Activated CD4-positive, alpha-beta memory T cell treated with anti-CD3 and anti-CD28 coated beads for 36 hours (primary cell): ENCODE measurements around the gene TVP23B. TPM values are rescaled to one million over a fixed set of nuclear protein-coding genes. Genes with fewer than 3 reads are reported as not detected.
"Not testable (repeated sequence)": the region's sequence is repeated elsewhere in the genome, so short reads cannot be mapped to it uniquely, and the experiment has no call there.

Experiments
- CTCF ChIA-PET: fragments of 350-600 bp; sonication (Branson Sonifier 250); formaldehyde crosslinking; loops from one replicate; lab custom pipeline; 2021; ENCODE audit warnings: antibody characterized with exemption, inconsistent platforms; lab: Charles Lee
- POLR2A ChIA-PET: fragments of 350-600 bp; sonication (Branson Sonifier 250); formaldehyde crosslinking; loops from one replicate; lab custom pipeline; 2021; ENCODE audit warnings: antibody characterized with exemption; lab: Charles Lee
- DNase-seq: peaks from one replicate; pipeline ENCODE4 v3.0.0-alpha.2; 2020
- H3K27ac Mint-ChIP-seq: one replicate; pipeline ENCODE4 v1.8.0; 2021; ENCODE audit warnings: mixed read lengths
- H3K27me3 Mint-ChIP-seq: one replicate; pipeline ENCODE4 v1.8.0; 2021; ENCODE audit warnings: mixed read lengths
- H3K36me3 Mint-ChIP-seq: one replicate; pipeline ENCODE4 v1.8.0; 2021; ENCODE audit warnings: mixed read lengths
- H3K4me1 Mint-ChIP-seq: one replicate; pipeline ENCODE4 v1.8.0; 2021; ENCODE audit warnings: low read depth, mixed read lengths
- H3K4me3 Mint-ChIP-seq: one replicate; pipeline ENCODE4 v1.8.0; 2021; ENCODE audit warnings: mild to moderate bottlenecking, mixed read lengths
- H3K9me3 Mint-ChIP-seq: one replicate; pipeline ENCODE4 v1.8.0; 2021; ENCODE audit warnings: mixed read lengths
- intact Hi-C: fragments of 100-400 bp; cut with micrococcal nuclease; formaldehyde crosslinking; loops from one replicate; pipeline ENCODE4 v1.15.1; 2023
- total RNA-seq, 2 experiments: library from RNA; stranded (reverse); gene quantifications; one replicate each; pipeline ENCODE4 v1.2.3, GENCODE V29; 2021

Gene TVP23B
- total RNA-seq, 2 experiments from 2014 or later: 30.6 to 34.1 TPM

DNA sequence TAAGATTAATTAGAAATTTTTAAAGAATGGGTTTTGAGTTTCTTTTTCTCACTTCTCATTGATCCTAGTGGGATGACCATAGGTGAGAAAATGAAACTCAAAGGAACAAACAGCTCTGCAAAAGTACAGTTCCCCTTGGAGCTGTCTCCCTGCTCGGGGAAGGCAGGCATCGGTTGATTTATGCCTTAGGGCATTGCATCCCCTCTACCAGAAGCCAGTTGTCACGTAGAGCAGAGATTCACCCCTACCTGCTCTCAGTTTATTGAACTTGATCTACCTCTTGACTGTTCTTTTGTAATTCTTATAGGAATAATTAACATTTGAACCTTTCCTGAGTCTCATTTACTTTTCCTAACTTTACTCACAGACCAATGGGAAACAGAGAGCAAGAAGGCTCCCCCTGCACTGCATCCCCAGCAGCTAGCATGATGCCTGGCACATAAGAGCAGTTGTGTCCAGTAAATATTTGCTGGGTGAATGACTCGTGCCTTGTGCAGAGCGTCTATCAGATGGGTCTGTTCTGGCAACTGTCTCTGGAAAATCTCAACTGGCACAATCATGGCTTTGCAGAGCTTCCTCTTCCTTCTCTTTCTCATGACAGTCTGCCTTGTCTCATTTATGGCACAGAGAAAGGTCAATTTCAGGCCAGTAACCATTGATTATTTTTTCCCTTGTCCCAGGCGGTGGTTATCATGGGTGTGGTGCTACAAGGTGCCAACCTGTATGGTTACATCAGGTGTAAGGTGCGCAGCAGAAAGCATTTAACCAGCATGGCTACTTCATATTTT is 22.7 kb downstream of the TVP23B start:
- POLR2A ChIA-PET, H3K4me1 Mint-ChIP-seq, H3K4me3 Mint-ChIP-seq, CTCF ChIA-PET, H3K27me3 Mint-ChIP-seq, DNase-seq, H3K9me3 Mint-ChIP-seq, H3K27ac Mint-ChIP-seq, intact Hi-C loops: not testable (repeated sequence)
- peaks cover 16% of the 10 kb centered on the region for H3K36me3 Mint-ChIP-seq

DNA sequence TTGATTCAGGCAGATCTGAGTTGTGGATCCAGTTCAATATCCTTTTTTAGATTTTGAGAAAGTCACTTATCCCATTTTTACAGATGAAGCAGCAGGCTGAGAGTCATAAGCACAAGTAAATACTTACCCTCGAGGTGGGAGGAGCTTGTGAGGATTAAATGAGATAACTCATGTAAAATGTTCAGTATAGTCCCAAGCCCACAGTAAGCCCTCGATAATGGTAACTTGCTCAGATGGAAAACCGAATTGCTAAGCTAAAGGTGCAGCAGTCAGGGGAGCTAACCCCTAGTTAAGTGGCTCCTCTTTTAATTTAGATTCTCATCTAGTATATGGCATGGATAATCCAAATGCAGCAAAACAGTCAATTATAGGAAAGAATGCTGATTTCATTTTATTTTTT is 34.9 kb downstream of the TVP23B start:
- DNase-seq, H3K4me3 Mint-ChIP-seq, POLR2A ChIA-PET, H3K27me3 Mint-ChIP-seq, H3K36me3 Mint-ChIP-seq, H3K27ac Mint-ChIP-seq, H3K9me3 Mint-ChIP-seq, H3K4me1 Mint-ChIP-seq: not testable (repeated sequence)
- CTCF ChIA-PET: interaction anchor here (1.7 kb wide), 1 partner anchor 145 kb away, joined by 7 read pairs; no protein-coding TSS in a partner anchor
- intact Hi-C loops: loop anchor here (10.0 kb wide), 1 partner anchor 109 kb away; no protein-coding TSS in a partner anchor

DNA sequence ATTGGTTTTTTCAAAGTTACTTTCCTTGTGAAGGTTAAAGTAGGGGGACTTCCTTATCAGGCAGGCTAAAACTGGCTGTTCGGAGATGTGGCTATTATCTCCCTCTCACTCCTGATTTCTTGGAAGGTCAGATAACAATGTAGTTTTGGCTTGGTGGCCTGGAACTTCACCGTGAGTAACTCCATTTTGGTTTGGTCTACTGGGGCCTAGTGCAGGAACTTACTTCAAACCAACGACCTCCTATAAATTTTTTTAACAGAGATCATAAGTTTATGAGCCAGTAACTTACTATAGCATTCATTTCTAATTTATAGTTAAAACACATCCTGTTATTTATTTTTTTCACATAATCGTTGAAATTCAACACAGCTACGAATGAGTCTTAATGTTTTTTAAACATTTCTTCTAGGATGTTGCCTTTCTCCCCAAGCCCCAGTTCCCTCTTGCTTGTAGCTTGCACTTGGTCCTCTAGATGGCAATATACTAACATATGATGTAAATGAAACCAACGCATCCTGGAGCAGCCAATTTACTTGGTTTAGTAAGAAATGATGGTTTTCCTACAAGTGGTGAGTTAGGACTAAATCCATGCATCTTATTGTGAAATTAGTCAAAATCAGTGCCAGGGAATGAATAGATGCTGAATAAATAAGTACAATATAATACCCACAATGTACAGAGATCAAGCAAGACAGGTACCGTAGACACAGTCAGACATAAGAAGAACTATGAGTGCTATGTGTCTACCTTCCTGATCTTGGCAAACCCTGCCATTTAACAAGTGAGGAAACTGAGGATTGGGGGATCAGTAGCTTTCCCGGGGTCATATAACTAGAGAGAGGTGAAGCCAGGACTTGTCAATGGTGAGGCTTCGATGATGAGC is 35.7 kb downstream of the TVP23B start:
- H3K4me1 Mint-ChIP-seq, POLR2A ChIA-PET, H3K4me3 Mint-ChIP-seq, H3K27ac Mint-ChIP-seq, H3K9me3 Mint-ChIP-seq, H3K36me3 Mint-ChIP-seq, H3K27me3 Mint-ChIP-seq: not testable (repeated sequence)
- CTCF ChIA-PET: interaction anchor here (1.7 kb wide), 1 partner anchor 145 kb away, joined by 7 read pairs; no protein-coding TSS in a partner anchor
- intact Hi-C loops: loop anchor here (10.0 kb wide), 1 partner anchor 108 kb away; no protein-coding TSS in a partner anchor
- DNase-seq: peak; percentile 19

DNA sequence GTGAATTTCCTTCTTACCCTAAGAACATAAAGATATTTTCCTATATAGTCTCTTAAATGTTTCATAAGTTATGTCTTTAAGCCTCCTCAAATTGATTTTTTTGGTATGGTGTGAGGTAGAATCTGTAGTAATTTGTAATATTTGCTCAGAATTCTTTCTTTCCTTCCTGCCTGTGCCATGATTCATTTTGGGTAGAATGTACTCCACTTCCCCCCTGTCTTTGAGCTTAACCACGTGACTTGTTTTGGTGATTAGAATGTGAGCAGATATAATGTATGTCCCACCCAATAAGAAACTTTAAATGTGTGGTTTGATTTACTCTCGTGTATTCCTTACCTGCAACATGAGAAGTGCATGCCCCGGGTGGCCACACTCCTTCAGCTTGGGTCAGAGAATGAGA is 40.4 kb downstream of the TVP23B start:
- H3K4me3 Mint-ChIP-seq, POLR2A ChIA-PET, H3K27me3 Mint-ChIP-seq, DNase-seq, H3K36me3 Mint-ChIP-seq, H3K27ac Mint-ChIP-seq, H3K4me1 Mint-ChIP-seq, H3K9me3 Mint-ChIP-seq, intact Hi-C loops: not testable (repeated sequence)
- CTCF ChIA-PET: interaction anchor here (1.0 kb wide), 1 partner anchor 140 kb away, joined by 3 read pairs; no protein-coding TSS in a partner anchor

DNA sequence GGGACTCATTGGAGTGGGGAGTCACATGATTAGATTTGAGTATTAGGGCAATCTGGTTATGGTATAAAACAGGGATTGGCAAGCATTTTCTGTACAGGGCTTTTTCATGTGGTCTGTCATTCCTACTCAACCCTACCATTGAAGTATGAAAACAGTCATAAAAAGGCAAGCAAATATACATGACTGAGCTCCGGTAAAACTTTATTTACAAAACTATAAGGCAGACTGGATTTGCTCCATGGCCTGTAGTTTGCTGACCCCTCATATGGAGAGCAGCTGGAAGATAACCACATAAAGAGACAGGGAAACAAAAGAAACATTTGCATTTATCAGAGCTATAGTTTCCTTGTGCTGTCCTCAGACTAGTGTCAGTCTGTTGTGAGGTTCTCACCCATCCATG is 46.6 kb downstream of the TVP23B start:
- H3K4me1 Mint-ChIP-seq, POLR2A ChIA-PET, H3K27me3 Mint-ChIP-seq, H3K27ac Mint-ChIP-seq, H3K36me3 Mint-ChIP-seq, CTCF ChIA-PET, H3K9me3 Mint-ChIP-seq, H3K4me3 Mint-ChIP-seq, intact Hi-C loops, DNase-seq: not testable (repeated sequence)

DNA sequence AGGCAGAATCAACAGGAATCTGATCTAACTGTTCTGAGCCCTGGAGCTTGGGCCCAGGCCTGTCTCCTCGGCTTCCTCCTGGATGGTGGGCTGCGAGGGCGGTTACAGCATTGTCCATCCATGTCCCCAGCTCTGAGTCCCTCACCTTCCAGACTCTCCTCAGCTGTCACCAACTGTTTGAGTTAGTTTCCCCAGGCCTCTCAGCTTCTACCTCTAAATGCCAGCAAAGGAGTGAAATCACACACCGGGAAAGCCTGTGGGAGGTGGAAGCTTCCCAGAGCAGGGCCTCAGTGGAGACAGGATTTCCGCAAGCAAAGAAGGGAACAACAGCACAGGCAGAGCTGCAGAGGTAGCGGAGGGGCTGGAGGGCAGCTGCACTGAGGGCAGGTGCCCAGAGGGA is 67.5 kb downstream of the TVP23B start:
- POLR2A ChIA-PET: no interaction called here
- CTCF ChIA-PET: no interaction called here
- intact Hi-C loops: no loop called here
- Mint-ChIP-seq H3K9me3 (no peaks in the 10 kb centered on the region), H3K27me3 (no peaks in the 10 kb centered on the region), H3K36me3 (no peaks in the 10 kb centered on the region), H3K4me3 (no peak overlapping the region), H3K4me1 (no peaks in the 10 kb centered on the region), H3K27ac (no peak overlapping the region)
- DNase-seq: no peak

DNA sequence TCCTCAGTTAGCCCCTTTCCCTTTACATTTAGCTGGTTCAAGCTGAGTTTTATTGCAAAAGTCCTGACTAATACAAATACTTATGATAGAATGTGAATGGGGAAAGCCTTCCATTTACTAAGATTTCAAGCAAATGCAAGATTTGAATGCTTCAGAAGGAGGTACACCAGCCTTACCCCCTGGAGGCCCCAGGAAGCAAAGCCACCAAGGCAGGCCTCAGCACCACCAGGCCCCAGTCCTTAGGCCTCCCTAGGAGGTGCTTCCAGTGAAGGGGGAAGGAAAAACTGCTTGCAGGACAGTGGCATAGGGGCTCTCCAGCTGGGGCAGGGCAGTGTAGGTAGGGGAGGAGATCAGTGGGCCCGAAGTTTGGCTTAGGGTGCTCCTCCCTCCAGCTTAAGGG is 69.7 kb downstream of the TVP23B start:
- no peak overlapping the region for H3K27ac Mint-ChIP-seq
- H3K9me3 Mint-ChIP-seq: no peaks in the 10 kb centered on the region
- H3K4me3 Mint-ChIP-seq: no peak overlapping the region
- CTCF ChIA-PET: no interaction called here
- POLR2A ChIA-PET: no interaction called here
- intact Hi-C loops: loop anchor here (10.0 kb wide), 2 partner anchors 154 to 666 kb away; partner anchors contain the start of genes ALKBH5 and FAM83G
- no peak for DNase-seq
- H3K27me3 Mint-ChIP-seq: no peaks in the 10 kb centered on the region
- no peaks in the 10 kb centered on the region for H3K36me3 Mint-ChIP-seq
- peaks cover 7% of the 10 kb centered on the region for H3K4me1 Mint-ChIP-seq

DNA sequence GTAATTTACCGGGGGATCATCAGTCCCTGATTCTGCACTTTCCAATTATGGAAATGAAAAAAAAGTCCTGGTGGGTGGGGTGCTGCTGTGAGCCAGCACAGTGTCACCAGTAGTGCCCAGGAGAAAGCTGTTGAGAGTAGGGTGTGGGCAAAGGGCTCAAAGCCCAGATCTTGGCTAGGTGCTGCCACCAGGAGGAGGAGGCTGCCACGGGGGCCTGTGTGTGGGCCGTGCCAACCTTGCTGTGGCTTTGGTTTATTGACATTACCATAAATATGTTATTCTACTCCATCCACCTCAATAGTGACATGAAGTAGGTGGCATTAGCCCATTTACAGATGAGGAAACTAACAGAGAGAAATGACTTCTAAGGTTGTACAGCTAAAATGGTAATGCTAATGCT is 70.2 kb downstream of the TVP23B start:
- Mint-ChIP-seq H3K27me3 (no peaks in the 10 kb centered on the region), H3K27ac (no peak overlapping the region), H3K36me3 (no peaks in the 10 kb centered on the region), H3K4me3 (no peak overlapping the region), H3K4me1 (peaks cover 8% of the 10 kb centered on the region), H3K9me3 (no peaks in the 10 kb centered on the region)
- CTCF ChIA-PET: no interaction called here
- intact Hi-C loops: loop anchor here (10.0 kb wide), 2 partner anchors 154 to 666 kb away; partner anchors contain the start of genes ALKBH5 and FAM83G
- POLR2A ChIA-PET: no interaction called here
- no peak for DNase-seq

DNA sequence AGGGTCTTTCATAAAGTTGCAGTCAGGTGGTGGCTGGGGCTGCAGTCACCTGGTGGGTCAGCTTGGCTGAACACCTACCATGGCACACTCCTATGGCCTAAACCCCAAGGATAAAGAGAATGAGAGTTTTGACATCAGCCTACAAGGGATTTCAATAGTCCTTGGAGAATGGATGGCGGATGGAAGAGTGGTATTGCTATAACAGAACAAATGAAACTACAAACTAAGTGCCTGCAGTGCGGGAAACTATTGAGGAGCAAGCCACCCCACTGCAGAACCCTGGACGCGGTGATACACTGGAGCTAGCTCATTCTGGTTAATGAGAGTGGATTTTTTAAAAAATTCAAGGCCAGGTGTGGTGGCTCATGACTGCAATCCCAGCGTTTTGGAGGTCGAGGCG is 74.0 kb downstream of the TVP23B start:
- Mint-ChIP-seq H3K27me3 (no peaks in the 10 kb centered on the region), H3K4me3 (peak overlapping the region; percentile 93), H3K4me1 (peaks cover 26% of the 10 kb centered on the region), H3K36me3 (no peaks in the 10 kb centered on the region), H3K9me3 (no peaks in the 10 kb centered on the region), H3K27ac (no peak overlapping the region)
- no peak for DNase-seq
- intact Hi-C loops: loop anchor here (10.0 kb wide), 2 partner anchors 150 to 670 kb away; partner anchors contain the start of genes ALKBH5 and FAM83G
- ChIA-PET CTCF (interaction anchor here (1.0 kb wide), 1 partner anchor 106 kb away, joined by 5 read pairs; no protein-coding TSS in a partner anchor), POLR2A (interaction anchor here (0.6 kb wide), 1 partner anchor 108 kb away, joined by 4 read pairs; no protein-coding TSS in a partner anchor)

DNA sequence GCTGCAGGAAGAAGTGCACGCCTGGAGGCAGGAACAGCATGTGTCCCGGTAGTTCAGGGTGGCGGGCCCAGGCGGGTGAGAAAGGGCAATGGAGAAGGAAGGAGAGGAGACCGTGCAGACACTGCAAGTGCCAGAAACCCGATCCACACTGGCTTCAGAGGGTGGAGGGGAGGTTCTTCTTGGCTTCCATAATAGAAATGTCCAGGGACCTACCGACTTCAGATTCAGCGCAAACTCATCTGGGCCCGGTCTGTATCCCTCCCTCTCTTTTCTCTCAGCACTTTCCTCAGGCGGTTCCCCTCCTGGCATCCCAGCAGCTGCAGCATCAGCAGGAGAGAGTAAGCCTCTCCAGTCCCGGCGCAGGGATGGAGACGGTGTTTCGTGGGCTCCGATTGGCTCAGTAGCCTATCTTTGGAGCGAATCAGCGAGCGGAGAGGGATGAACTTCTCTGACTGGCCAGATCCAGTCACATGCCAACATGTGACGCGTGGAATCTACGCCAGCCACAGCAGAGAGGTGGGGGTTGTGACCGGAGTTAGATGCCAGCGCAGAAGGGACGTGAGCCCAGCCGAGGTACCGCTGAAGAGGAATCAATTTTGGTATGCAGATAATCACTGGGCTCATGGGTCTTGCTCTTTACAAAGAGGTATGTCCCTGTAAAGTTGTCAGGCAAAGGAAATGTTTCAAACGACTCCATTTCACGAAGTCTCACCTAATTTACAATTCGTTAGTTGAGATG is 75.0 kb downstream of the TVP23B start:
- Mint-ChIP-seq H3K36me3 (no peaks in the 10 kb centered on the region), H3K27ac (peak overlapping the region; percentile 79), H3K4me1 (peaks cover 36% of the 10 kb centered on the region), H3K4me3 (peak overlapping the region; percentile 93), H3K27me3 (no peaks in the 10 kb centered on the region), H3K9me3 (no peaks in the 10 kb centered on the region)
- intact Hi-C loops: loop anchor here (10.0 kb wide), 2 partner anchors 149 to 671 kb away; partner anchors contain the start of genes ALKBH5 and FAM83G
- ChIA-PET CTCF (interaction anchor here (1.0 kb wide), 1 partner anchor 105 kb away, joined by 5 read pairs; no protein-coding TSS in a partner anchor), POLR2A (no interaction called here)
- peak; percentile 94 for DNase-seq
